Glutamatergic neuron (in vitro differentiated cells): Measurements from ENCODE around the gene BRD4. TPM values are rescaled to one million over a fixed set of nuclear protein-coding genes. Genes with fewer than 3 reads are reported as not detected.

ENCODE experiments used
- DNase-seq: peaks from one replicate; pipeline ENCODE4 v3.0.0; 2022
- H3K27ac Mint-ChIP-seq: one replicate; pipeline ENCODE4 v1.8.0; 2020; ENCODE audit warnings: mild to moderate bottlenecking, mixed read lengths, inconsistent platforms; ENCODE audit not compliant: unreplicated experiment
- H3K27me3 Mint-ChIP-seq: one replicate; pipeline ENCODE4 v1.8.0; 2020; ENCODE audit warnings: mild to moderate bottlenecking, moderate library complexity, mixed read lengths, inconsistent platforms; ENCODE audit not compliant: unreplicated experiment
- H3K36me3 Mint-ChIP-seq: one replicate; pipeline ENCODE4 v1.8.0; 2020; ENCODE audit warnings: mild to moderate bottlenecking, mixed read lengths, inconsistent platforms; ENCODE audit not compliant: unreplicated experiment
- H3K4me1 Mint-ChIP-seq: one replicate; pipeline ENCODE4 v1.8.0; 2020; ENCODE audit warnings: mild to moderate bottlenecking, low read depth, mixed read lengths, inconsistent platforms; ENCODE audit not compliant: unreplicated experiment
- H3K4me3 Mint-ChIP-seq: one replicate; pipeline ENCODE4 v1.8.0; 2020; ENCODE audit warnings: mild to moderate bottlenecking, mixed read lengths, inconsistent platforms; ENCODE audit not compliant: unreplicated experiment
- H3K9me3 Mint-ChIP-seq: one replicate; pipeline ENCODE4 v1.8.0; 2020; ENCODE audit warnings: mild to moderate bottlenecking, moderate library complexity, mixed read lengths, inconsistent platforms; ENCODE audit not compliant: unreplicated experiment
- total RNA-seq: library from RNA; stranded (reverse); fragmentation: NEBNext Ultra II Directional; extraction: Animal tissue kit (Norgen Biotek cat#: 25700); gene quantifications from one replicate; pipeline ENCODE4 v1.2.1, GENCODE V29; 2021; ENCODE audit not compliant: unreplicated experiment
- TF ChIP-seq, protein P1 (sequence below): fragments of 200-600 bp; sonication (generic); IDR thresholded peaks from one replicate; pipeline ENCODE4 v1.5.0; 2021; ENCODE audit not compliant: partially characterized antibody, unreplicated experiment

BRD4 gene
- total RNA-seq, 1 donor from 2014 or later: 162 TPM

DNA sequence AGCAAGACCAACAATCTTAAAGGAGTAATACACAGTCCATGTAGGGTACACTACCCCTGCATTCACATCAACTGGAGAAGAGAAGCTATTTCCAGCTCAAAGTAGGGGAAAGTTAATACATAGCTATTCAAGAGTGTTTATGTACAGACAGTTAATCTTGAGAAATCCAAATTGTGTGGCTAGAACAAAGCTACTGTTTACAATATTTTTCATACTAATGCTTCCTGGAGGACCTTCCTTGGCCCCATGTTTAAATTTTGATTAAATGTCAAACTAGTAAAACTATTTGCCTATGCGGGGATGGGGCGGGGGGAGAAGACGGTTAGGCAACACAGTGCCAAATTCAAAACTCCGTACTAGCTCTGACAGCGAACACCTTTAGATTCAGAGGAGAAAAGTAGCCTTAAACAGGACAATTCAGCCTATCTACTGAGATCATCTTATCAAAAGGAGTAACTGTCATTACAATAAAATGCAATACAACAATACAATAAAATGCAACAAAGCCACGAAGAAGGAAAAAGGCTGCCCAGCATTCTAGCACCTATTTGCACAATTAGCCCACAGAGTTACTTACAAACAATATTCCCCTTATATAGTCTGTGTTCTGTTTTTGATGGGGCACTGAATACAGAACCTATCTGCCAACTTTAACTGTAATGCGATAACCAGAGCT is 29.1 kb downstream of the BRD4 start:
- TF ChIP-seq, protein P1, sequence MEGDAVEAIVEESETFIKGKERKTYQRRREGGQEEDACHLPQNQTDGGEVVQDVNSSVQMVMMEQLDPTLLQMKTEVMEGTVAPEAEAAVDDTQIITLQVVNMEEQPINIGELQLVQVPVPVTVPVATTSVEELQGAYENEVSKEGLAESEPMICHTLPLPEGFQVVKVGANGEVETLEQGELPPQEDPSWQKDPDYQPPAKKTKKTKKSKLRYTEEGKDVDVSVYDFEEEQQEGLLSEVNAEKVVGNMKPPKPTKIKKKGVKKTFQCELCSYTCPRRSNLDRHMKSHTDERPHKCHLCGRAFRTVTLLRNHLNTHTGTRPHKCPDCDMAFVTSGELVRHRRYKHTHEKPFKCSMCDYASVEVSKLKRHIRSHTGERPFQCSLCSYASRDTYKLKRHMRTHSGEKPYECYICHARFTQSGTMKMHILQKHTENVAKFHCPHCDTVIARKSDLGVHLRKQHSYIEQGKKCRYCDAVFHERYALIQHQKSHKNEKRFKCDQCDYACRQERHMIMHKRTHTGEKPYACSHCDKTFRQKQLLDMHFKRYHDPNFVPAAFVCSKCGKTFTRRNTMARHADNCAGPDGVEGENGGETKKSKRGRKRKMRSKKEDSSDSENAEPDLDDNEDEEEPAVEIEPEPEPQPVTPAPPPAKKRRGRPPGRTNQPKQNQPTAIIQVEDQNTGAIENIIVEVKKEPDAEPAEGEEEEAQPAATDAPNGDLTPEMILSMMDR: no peak
- DNase-seq: no peak
- Mint-ChIP-seq H3K4me3 (peak overlapping the region; percentile 34), H3K4me1 (peaks cover 30% of the 10 kb centered on the region), H3K27me3 (peaks cover 4% of the 10 kb centered on the region), H3K27ac (peak overlapping the region; percentile 50), H3K36me3 (peaks cover 10% of the 10 kb centered on the region), H3K9me3 (peaks cover 7% of the 10 kb centered on the region)

DNA sequence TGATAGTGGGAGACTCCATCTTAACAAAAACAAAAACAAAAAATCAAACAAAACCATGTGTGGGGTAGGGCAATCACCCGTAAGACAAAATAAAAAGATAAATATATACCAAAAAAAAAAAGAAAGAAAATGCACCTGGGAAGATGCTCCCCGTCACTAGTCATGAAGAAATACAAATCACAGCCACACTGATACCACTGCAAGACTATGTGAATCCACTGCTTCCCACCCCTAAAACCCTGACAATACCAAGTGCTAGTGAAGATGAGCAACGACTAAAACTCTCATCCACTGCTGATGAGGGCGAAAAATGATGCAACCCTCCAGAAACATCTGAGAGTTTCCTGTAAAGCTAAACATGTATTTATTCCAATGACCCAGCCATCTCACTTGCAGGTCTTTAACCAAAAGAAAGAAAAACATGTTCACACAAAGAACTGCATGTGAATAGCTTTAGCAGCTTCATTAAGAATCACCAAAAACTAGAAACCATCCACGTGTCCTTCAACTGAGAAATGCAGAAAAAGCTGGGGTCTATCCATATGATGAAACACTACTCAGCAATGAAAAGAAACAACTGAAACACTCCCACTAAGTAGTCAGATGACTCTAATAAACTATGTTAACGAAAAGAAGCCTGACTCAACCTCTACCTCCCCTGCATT is 31.7 kb downstream of the BRD4 start:
- peaks cover 2% of the 10 kb centered on the region for H3K27me3 Mint-ChIP-seq
- H3K36me3 Mint-ChIP-seq: peaks cover 10% of the 10 kb centered on the region
- TF ChIP-seq, protein P1: no peak
- peaks cover 10% of the 10 kb centered on the region for H3K9me3 Mint-ChIP-seq
- peaks cover 43% of the 10 kb centered on the region for H3K4me1 Mint-ChIP-seq
- peak overlapping the region; percentile 86 for H3K27ac Mint-ChIP-seq
- no peak for DNase-seq
- no peak overlapping the region for H3K4me3 Mint-ChIP-seq

DNA sequence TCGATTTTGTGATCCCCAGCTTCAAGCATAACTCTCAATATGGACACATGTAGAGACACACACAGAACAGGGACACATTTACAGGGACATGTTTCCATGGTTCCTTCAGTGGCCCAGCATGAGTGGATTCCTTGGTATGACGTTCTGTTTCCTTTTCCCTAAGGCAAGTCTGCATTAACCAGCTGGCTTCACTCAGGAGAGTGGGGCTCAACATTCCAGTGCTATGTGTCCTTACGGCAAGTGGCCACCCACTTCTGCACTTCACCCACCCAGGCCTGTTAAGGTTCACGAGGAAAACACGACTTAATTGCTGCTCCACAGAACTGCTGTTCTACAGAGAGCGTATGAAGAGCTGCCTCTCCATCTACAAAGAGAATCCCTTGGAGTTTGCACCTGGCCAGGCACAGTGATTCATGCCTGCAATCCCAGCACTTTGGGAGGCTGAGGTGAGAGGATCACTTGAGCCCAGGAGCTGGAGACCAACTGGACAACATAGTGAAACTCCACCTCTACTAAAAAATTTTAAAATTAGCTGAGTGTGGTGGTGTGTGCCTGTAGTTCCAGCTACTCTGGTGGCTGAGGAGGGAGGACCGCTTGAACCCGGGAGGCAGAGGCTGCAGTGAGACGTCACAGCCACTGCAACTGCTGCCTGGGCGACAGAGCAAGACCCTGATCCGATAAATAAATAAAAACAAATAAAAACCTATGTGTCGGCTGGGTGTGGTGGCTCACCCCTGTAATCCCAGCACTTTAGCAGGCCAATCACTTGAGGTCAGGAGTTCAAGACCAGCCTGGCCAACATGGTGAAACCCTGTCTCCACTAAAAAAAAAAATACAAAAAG is 32.5 kb downstream of the BRD4 start:
- peak overlapping the region; percentile 52 for H3K27ac Mint-ChIP-seq
- H3K27me3 Mint-ChIP-seq: peaks cover 2% of the 10 kb centered on the region
- peaks cover 14% of the 10 kb centered on the region for H3K9me3 Mint-ChIP-seq
- TF ChIP-seq, protein P1: no peak
- no peak overlapping the region for H3K4me3 Mint-ChIP-seq
- DNase-seq: no peak
- H3K36me3 Mint-ChIP-seq: peaks cover 15% of the 10 kb centered on the region
- peaks cover 47% of the 10 kb centered on the region for H3K4me1 Mint-ChIP-seq

DNA sequence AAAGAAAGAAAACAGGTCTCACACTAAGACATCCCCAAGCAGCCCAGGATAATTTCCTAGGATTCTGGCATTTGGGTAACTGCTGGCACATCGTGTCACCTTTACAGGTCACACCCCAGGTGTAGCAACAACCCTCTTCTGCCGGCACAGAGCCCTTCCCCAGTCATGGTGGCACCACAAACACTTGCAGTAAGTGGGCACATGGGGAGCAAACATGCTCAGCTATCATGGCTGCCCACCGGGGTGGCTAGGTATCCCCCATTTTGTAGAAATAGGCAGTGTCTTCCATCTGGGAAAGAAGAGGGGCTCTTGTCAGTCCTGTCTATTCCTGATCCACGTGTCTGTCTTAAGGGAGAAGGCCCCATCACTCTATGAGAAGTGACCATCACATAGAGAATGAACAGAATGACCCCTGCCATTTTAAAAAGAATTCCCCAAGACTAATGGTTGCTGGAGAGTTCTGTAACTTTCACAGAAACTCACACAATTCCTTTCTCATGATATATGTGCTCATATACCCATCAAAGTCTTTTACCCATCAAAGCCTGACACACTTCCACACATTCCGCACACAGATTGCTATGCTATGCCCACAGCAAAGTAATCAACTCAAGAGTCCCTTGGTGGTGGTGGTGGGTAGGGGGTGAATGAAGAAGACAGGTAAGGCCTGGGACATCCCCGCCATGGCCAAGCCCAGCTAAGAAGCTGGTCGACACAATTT is 33.3 kb downstream of the BRD4 start:
- Mint-ChIP-seq H3K27me3 (no peaks in the 10 kb centered on the region), H3K4me1 (peaks cover 47% of the 10 kb centered on the region), H3K27ac (peak overlapping the region; percentile 52), H3K36me3 (peaks cover 9% of the 10 kb centered on the region), H3K9me3 (peaks cover 11% of the 10 kb centered on the region), H3K4me3 (no peak overlapping the region)
- no peak for DNase-seq
- TF ChIP-seq, protein P1: no peak
